HEK293 (cell line): ENCODE measurements around the gene PLEKHB2.

Experiments
- GLI4 ChIP-seq: fragments of 450-650 bp; formaldehyde crosslinking; IDR thresholded peaks from 2 replicates; pipeline ENCODE4 v1.5.1; 2016; ENCODE audit warnings: missing biosample characterization, missing genetic modification characterization
- HOXC10 ChIP-seq: sonication (generic); formaldehyde crosslinking; IDR thresholded peaks from 2 replicates; pipeline ENCODE4 v1.8.1; 2023; ENCODE audit warnings: mild to moderate bottlenecking, missing genetic modification reagents
- KLF16 ChIP-seq: fragments of 450-650 bp; formaldehyde crosslinking; IDR thresholded peaks from 2 replicates; pipeline ENCODE4 v1.5.1; 2017; ENCODE audit warnings: missing biosample characterization, missing genetic modification characterization
- OVOL3 ChIP-seq: fragments of 450-650 bp; formaldehyde crosslinking; IDR thresholded peaks from 2 replicates; pipeline ENCODE4 v1.5.1; 2016; ENCODE audit warnings: missing biosample characterization, missing genetic modification characterization
- PBX3 ChIP-seq: sonication (generic); formaldehyde crosslinking; IDR thresholded peaks from 2 replicates; pipeline ENCODE4 v1.8.1; 2022; ENCODE audit warnings: mild to moderate bottlenecking, moderate library complexity, missing genetic modification reagents
- PRDM10 ChIP-seq: fragments of 450-650 bp; formaldehyde crosslinking; IDR thresholded peaks from 2 replicates; pipeline ENCODE4 v1.5.1; 2016; ENCODE audit warnings: missing biosample characterization, missing genetic modification characterization
- SALL2 ChIP-seq: fragments of 450-650 bp; formaldehyde crosslinking; IDR thresholded peaks from 2 replicates; pipeline ENCODE4 v1.5.0; 2017; ENCODE audit warnings: missing biosample characterization, mild to moderate bottlenecking, missing genetic modification characterization, borderline replicate concordance
- WT1 ChIP-seq: fragments of 450-650 bp; formaldehyde crosslinking; IDR thresholded peaks from 2 replicates; pipeline ENCODE4 v1.5.1; 2016; ENCODE audit warnings: missing biosample characterization, missing genetic modification characterization
- YY2 ChIP-seq: fragments of 450-650 bp; formaldehyde crosslinking; IDR thresholded peaks from 2 replicates; pipeline ENCODE4 v1.5.1; 2016; ENCODE audit warnings: missing biosample characterization, missing genetic modification characterization
- ZBTB17 ChIP-seq: fragments of 450-650 bp; formaldehyde crosslinking; IDR thresholded peaks from 2 replicates; pipeline ENCODE4 v1.5.1; 2016; ENCODE audit warnings: missing biosample characterization, missing genetic modification characterization
- ZBTB44 ChIP-seq: fragments of 450-650 bp; IDR thresholded peaks from 2 replicates; pipeline ENCODE4 v1.5.1; 2018; ENCODE audit warnings: missing biosample characterization, mild to moderate bottlenecking, missing genetic modification characterization
- ZBTB48 ChIP-seq: fragments of 450-650 bp; formaldehyde crosslinking; IDR thresholded peaks from 2 replicates; pipeline ENCODE4 v1.5.1; 2016; ENCODE audit warnings: missing biosample characterization, missing genetic modification characterization
- ZEB2 ChIP-seq: fragments of 450-650 bp; formaldehyde crosslinking; IDR thresholded peaks from 2 replicates; pipeline ENCODE4 v1.5.1; 2016; ENCODE audit warnings: missing biosample characterization, missing genetic modification characterization
- ZFHX2 ChIP-seq: fragments of 450-650 bp; formaldehyde crosslinking; conservative IDR thresholded peaks from 2 replicates; pipeline ENCODE4 v1.5.1; 2016; ENCODE audit warnings: missing biosample characterization, missing genetic modification characterization
- ZIC2 ChIP-seq: fragments of 450-650 bp; formaldehyde crosslinking; IDR thresholded peaks from 2 replicates; pipeline ENCODE4 v1.5.1; 2016; ENCODE audit warnings: missing biosample characterization, missing genetic modification characterization
- ZNF114 ChIP-seq: fragments of 450-650 bp; formaldehyde crosslinking; IDR thresholded peaks from 2 replicates; pipeline ENCODE4 v1.5.0; 2017; ENCODE audit warnings: missing biosample characterization, missing genetic modification characterization
- ZNF146 ChIP-seq: fragments of 450-650 bp; formaldehyde crosslinking; IDR thresholded peaks from 2 replicates; pipeline ENCODE4 v1.5.1; 2016; ENCODE audit warnings: missing biosample characterization, missing genetic modification characterization
- ZNF311 ChIP-seq: fragments of 450-650 bp; formaldehyde crosslinking; IDR thresholded peaks from 2 replicates; pipeline ENCODE4 v1.5.1; 2017; ENCODE audit warnings: missing biosample characterization, missing genetic modification characterization, borderline replicate concordance
- ZNF426 ChIP-seq: fragments of 450-650 bp; formaldehyde crosslinking; IDR thresholded peaks from 2 replicates; pipeline ENCODE4 v1.5.1; 2017; ENCODE audit warnings: missing biosample characterization, missing genetic modification characterization, mild to moderate bottlenecking, inconsistent platforms, moderate library complexity
- ZNF513 ChIP-seq: fragments of 450-650 bp; IDR thresholded peaks from 2 replicates; pipeline ENCODE4 v1.5.1; 2018; ENCODE audit warnings: missing biosample characterization, missing genetic modification characterization
- ZNF544 ChIP-seq: fragments of 450-650 bp; formaldehyde crosslinking; IDR thresholded peaks from 2 replicates; pipeline ENCODE4 v1.5.0; 2017; ENCODE audit warnings: missing biosample characterization, missing genetic modification characterization
- ZNF600 ChIP-seq: fragments of 450-650 bp; formaldehyde crosslinking; IDR thresholded peaks from 2 replicates; pipeline ENCODE4 v1.5.1; 2016; ENCODE audit warnings: missing biosample characterization, missing genetic modification characterization
- ZNF610 ChIP-seq: fragments of 450-650 bp; formaldehyde crosslinking; IDR thresholded peaks from 2 replicates; pipeline ENCODE4 v1.5.1; 2016; ENCODE audit warnings: missing biosample characterization, missing genetic modification characterization, borderline replicate concordance
- ZNF645 ChIP-seq: fragments of 450-650 bp; formaldehyde crosslinking; IDR thresholded peaks from 2 replicates; pipeline ENCODE4; 2016; ENCODE audit warnings: missing biosample characterization, missing genetic modification characterization
- ZNF707 ChIP-seq: fragments of 450-650 bp; formaldehyde crosslinking; IDR thresholded peaks from 2 replicates; pipeline ENCODE4 v1.5.1; 2016; ENCODE audit warnings: missing biosample characterization, missing genetic modification characterization
- ZNF843 ChIP-seq: fragments of 450-650 bp; formaldehyde crosslinking; IDR thresholded peaks from 2 replicates; pipeline ENCODE4 v1.5.1; 2016; ENCODE audit warnings: missing biosample characterization, missing genetic modification characterization
- TF ChIP-seq, protein P1 (sequence below): IDR thresholded peaks from 2 replicates; pipeline ENCODE4 v1.6.1; 2011; ENCODE audit warnings: mild to moderate bottlenecking, low read depth, low read length, borderline replicate concordance
- TF ChIP-seq, protein P2 (sequence below): fragments of 450-650 bp; formaldehyde crosslinking; IDR thresholded peaks from 2 replicates; pipeline ENCODE4 v1.5.1; 2016; ENCODE audit warnings: missing biosample characterization, missing genetic modification characterization, borderline replicate concordance

PLEKHB2 gene

GRCh38 chr2:131093696-131094462 is 11.3 kb upstream of the PLEKHB2 start (continued):
- TF ChIP-seq PRDM10 (tag by site-specific recombination), result peak; percentile 45
- peak; percentile 35; the same call in 1 of the 2 replicates for TF ChIP-seq WT1 (tag by site-specific recombination)
- TF ChIP-seq ZEB2 (tag by site-specific recombination), result peak; percentile 51; the same call in 1 of the 2 replicates
- TF ChIP-seq ZBTB48 (tag by site-specific recombination), result no peak
- TF ChIP-seq ZNF513 (tag by site-specific recombination), result no peak
- TF ChIP-seq ZBTB44 (tag by site-specific recombination), result no peak
- TF ChIP-seq, protein P1, sequence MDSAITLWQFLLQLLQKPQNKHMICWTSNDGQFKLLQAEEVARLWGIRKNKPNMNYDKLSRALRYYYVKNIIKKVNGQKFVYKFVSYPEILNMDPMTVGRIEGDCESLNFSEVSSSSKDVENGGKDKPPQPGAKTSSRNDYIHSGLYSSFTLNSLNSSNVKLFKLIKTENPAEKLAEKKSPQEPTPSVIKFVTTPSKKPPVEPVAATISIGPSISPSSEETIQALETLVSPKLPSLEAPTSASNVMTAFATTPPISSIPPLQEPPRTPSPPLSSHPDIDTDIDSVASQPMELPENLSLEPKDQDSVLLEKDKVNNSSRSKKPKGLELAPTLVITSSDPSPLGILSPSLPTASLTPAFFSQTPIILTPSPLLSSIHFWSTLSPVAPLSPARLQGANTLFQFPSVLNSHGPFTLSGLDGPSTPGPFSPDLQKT, result no peak
- TF ChIP-seq OVOL3 (tag by site-specific recombination), result no peak
- no peak for TF ChIP-seq ZNF610 (tag by site-specific recombination)
- TF ChIP-seq ZNF544 (tag by site-specific recombination), result no peak
- TF ChIP-seq SALL2 (tag by site-specific recombination), result no peak
- TF ChIP-seq ZNF600 (tag by site-specific recombination), result no peak
- TF ChIP-seq GLI4, result no peak
- TF ChIP-seq ZNF311, result no peak
- no peak for TF ChIP-seq KLF16 (tag by site-specific recombination)
- TF ChIP-seq HOXC10 (CRISPR knock-in tag), result no peak
- no peak for TF ChIP-seq ZNF645 (tag by site-specific recombination)
- TF ChIP-seq ZNF114 (tag by site-specific recombination), result no peak
- TF ChIP-seq ZFHX2 (tag by site-specific recombination), result peak; percentile 67
- TF ChIP-seq ZNF707 (tag by site-specific recombination), result no peak
- TF ChIP-seq ZBTB17, result no peak
- TF ChIP-seq, protein P2, sequence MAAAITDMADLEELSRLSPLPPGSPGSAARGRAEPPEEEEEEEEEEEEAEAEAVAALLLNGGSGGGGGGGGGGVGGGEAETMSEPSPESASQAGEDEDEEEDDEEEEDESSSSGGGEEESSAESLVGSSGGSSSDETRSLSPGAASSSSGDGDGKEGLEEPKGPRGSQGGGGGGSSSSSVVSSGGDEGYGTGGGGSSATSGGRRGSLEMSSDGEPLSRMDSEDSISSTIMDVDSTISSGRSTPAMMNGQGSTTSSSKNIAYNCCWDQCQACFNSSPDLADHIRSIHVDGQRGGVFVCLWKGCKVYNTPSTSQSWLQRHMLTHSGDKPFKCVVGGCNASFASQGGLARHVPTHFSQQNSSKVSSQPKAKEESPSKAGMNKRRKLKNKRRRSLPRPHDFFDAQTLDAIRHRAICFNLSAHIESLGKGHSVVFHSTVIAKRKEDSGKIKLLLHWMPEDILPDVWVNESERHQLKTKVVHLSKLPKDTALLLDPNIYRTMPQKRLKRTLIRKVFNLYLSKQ, result no peak
- no peak for TF ChIP-seq PBX3 (CRISPR knock-in tag)
- TF ChIP-seq ZIC2 (tag by site-specific recombination), result no peak
- no peak for TF ChIP-seq YY2 (tag by site-specific recombination)
- TF ChIP-seq ZNF146 (tag by site-specific recombination), result no peak
- no peak for TF ChIP-seq ZNF426 (tag by site-specific recombination)
- no peak for TF ChIP-seq ZNF843 (tag by site-specific recombination)
